ENCODE results near the gene FOXP3. TPM values are rescaled to one million over a fixed set of nuclear protein-coding genes. Genes with fewer than 3 reads are reported as not detected.
A peak's percentile ranks its signal among the peaks of the same experiment; 100 is the strongest.

Gene FOXP3
- total and polyA plus RNA-seq, 2 of the 8 experiments (the other 6 are each of a cell fraction or from before 2014, with no cell fraction given), result 0.37 to 0.54 TPM

DNA sequence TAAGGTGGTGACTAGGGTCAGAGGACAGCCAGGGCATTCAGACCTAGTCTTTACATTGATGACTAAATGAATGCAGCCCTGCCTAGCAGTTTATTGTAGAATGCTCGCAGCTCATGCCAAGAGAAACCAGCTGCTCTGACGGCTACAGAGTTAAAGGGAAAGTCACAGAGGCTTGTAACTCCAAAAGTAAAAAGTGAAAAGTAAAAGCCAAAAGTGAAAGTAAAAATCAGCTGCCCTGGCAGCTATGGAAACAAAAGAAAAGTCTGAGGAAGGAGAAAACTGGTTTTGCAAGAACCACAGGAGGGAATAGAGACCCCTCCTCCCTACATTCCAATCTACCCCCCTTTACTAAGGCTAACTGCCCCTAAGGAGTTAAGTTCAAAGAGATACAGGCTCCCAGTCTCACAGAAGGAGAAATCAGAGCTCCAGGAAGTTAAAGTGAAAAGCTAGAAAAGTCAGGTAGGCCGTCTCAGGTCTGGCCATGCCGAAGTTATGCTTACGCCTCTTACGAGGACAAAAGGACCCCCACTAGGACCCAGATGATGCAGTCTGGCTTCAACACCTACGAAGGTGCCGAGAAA is 45.0 kb upstream of the FOXP3 start:
- peak overlapping the region; percentile 7 to 52 (median 22); a peak in 4 of 8 replicates for H3K4me3 ChIP-seq (ENCODE audit: extremely low read depth in 1 of 4, insufficient read depth in 2 of 4, low read depth in 3 of 4, low read length in 4 of 4)
- FAIRE-seq, result peak; percentile 94
- DNase-seq (ENCODE audit: low read depth in 1 of 2, low spot score in 2 of 2), result peak in 1 of 2 experiments; percentile 29
- 0 out of 2 replicates have a peak, but pooled peaks have one; percentile 12 for TF ChIP-seq EGR1 (IDR thresholded peaks at IDR 0.05; ENCODE audit: borderline replicate concordance, low read depth, low read length)
- TF ChIP-seq POU5F1 (IDR thresholded peaks at IDR 0.05; ENCODE audit: low read depth, low read length), result no peak
- no peak for TF ChIP-seq PHF8 (conservative IDR thresholded peaks at IDR 0.05; ENCODE audit: low read depth, low read length)
- peak in 1 of 2 experiments; percentile 10; a peak in 1 of 4 replicates for TF ChIP-seq RAD21 (IDR thresholded peaks at IDR 0.05 in 1 of 2, conservative IDR thresholded peaks at IDR 0.05 in 1 of 2; ENCODE audit: low read depth in 2 of 2, low read length in 2 of 2)
- TF ChIP-seq, protein P1, sequence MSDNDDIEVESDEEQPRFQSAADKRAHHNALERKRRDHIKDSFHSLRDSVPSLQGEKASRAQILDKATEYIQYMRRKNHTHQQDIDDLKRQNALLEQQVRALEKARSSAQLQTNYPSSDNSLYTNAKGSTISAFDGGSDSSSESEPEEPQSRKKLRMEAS (IDR thresholded peaks at IDR 0.05), result no peak
- TF ChIP-seq NANOG (IDR thresholded peaks at IDR 0.05; ENCODE audit: insufficient read depth, low read depth, low read length, poor library complexity, severe bottlenecking), result no peak
- TF ChIP-seq CREB1 (IDR thresholded peaks at IDR 0.05), result no peak
- TF ChIP-seq CBX8 (IDR thresholded peaks at IDR 0.05; ENCODE audit: borderline replicate concordance, low read depth, low read length), result no peak
- no peak for TF ChIP-seq SAP30 (IDR thresholded peaks at IDR 0.05; ENCODE audit: insufficient read depth, insufficient replicate concordance, low read length)
- no peak for TF ChIP-seq JUND (IDR thresholded peaks at IDR 0.05; ENCODE audit: low read length)
- TF ChIP-seq CHD2 (IDR thresholded peaks at IDR 0.05; ENCODE audit: low read length), result no peak
- no peak for TF ChIP-seq MAFK (IDR thresholded peaks at IDR 0.05; ENCODE audit: low read depth, low read length)

More for the DNA sequence above, 45.0 kb upstream of the FOXP3 start:
- ChIA-PET POLR2A (ENCODE audit: partially characterized antibody) (interaction anchor here (0.8 to 2.0 kb wide), 3 partner anchors 13 to 119 kb away, joined by 3 to 5 read pairs (median 3); no protein-coding TSS in a partner anchor), CTCF (ENCODE audit: partially characterized antibody) (interaction anchor here (1.4 kb wide), 1 partner anchor 18 kb away, joined by 5 read pairs; no protein-coding TSS in a partner anchor)
- Histone ChIP-seq H2AK5ac (ENCODE audit: low read depth, low read length) (no peak overlapping the region), H3K79me1 (ENCODE audit: low read depth, low read length) (no peaks in the 10 kb centered on the region), H4K91ac (replicated peaks; ENCODE audit: insufficient read length, low read length) (no peak overlapping the region), H2BK15ac (ENCODE audit: low read length) (no peak overlapping the region), H3K14ac (ENCODE audit: insufficient read length) (no peak overlapping the region), H4K8ac (ENCODE audit: extremely low read depth, insufficient read depth, low read length) (no peak overlapping the region), H2AFZ (ENCODE audit: low read length) (no peak overlapping the region), H3K9me3 (ENCODE audit: insufficient read depth in 2 of 2, low read depth in 1 of 2, low read length in 1 of 2) (no peaks in the 10 kb centered on the region), H3K27ac (ENCODE audit: low read depth, low read length) (peak overlapping the region; percentile 86; the same call in 1 of the 2 replicates), H3K23me2 (ENCODE audit: low read depth, low read length) (no peaks in the 10 kb centered on the region; the same call in 1 of the 2 replicates), H3K36me3 (ENCODE audit: control insufficient read depth in 2 of 4, insufficient read depth in 4 of 4, low read length in 3 of 4) (no peaks in the 10 kb centered on the region), H3K4ac (replicated peaks; ENCODE audit: insufficient read length, low read depth, low read length) (no peak overlapping the region), H4K20me1 (replicated peaks in 1 of 2; ENCODE audit: control insufficient read depth in 1 of 2, insufficient read depth in 2 of 2, low read length in 2 of 2) (no peaks in the 10 kb centered on the region), H3K56ac (replicated peaks; ENCODE audit: insufficient read length, low read depth, low read length) (no peak overlapping the region), H4K5ac (ENCODE audit: insufficient read length, low read depth, low read length) (peak overlapping the region; percentile 95), H3K4me1 (replicated peaks in 1 of 4; ENCODE audit: control insufficient read depth in 3 of 4, insufficient read depth in 4 of 4, low read length in 3 of 4) (peaks cover 4 to 22% (median 13%) of the 10 kb centered on the region in 4 experiments), H3K27me3 (replicated peaks in 1 of 4; ENCODE audit: control insufficient read depth in 3 of 4, extremely low read depth in 1 of 4, insufficient read depth in 3 of 4, low read length in 3 of 4) (no peaks in the 10 kb centered on the region), H3K23ac (ENCODE audit: insufficient read length) (no peak overlapping the region), H3K79me2 (ENCODE audit: control insufficient read depth in 1 of 2, insufficient read depth in 2 of 2, low read length in 2 of 2) (no peaks in the 10 kb centered on the region), H3K9ac (replicated peaks in 1 of 4; ENCODE audit: extremely low read depth in 1 of 4, low read depth in 3 of 4, low read length in 3 of 4) (no peak overlapping the region), H2BK5ac (ENCODE audit: low read depth, low read length) (0 out of 2 replicates have a peak overlapping the region, but pooled peaks have one; percentile 81), H2BK20ac (ENCODE audit: low read length) (peak overlapping the region; percentile 32; the same call in 1 of the 2 replicates), H2BK12ac (ENCODE audit: low read depth, low read length) (no peak overlapping the region), H3K4me2 (ENCODE audit: insufficient read depth in 1 of 2, low read depth in 2 of 2, low read length in 2 of 2) (peak overlapping the region; percentile 66 to 80), H2BK120ac (replicated peaks; ENCODE audit: low read depth, low read length) (no peak overlapping the region), H3K18ac (ENCODE audit: extremely low read depth, low read length) (no peak overlapping the region)
- WGBS, 2 experiments (ENCODE audit: extremely low coverage in 1 of 2, insufficient coverage in 1 of 2, insufficient read length in 1 of 2, insufficient replicate concordance in 2 of 2, low coverage in 1 of 2, low lambda C conversion rate in 2 of 2, missing lambda C conversion rate in 1 of 2), result 12% methylated on average over 8 of the region's 8 CpGs; no CpG with 5 or more reads in 1 of the 2 experiments

Data from H1 (cell line).